Astrocyte (in vitro differentiated cells and primary cell): ENCODE results near the gene NCOA7.

Experiments used
- CTCF ChIP-seq: IDR thresholded peaks from 2 replicates; pipeline ENCODE4 v1.5.1; 2011; ENCODE audit warnings: low read depth, mild to moderate bottlenecking, inconsistent platforms, low read length, moderate library complexity; ENCODE audit not compliant: insufficient read depth
- EZH2 ChIP-seq: IDR thresholded peaks from 2 replicates; pipeline ENCODE4 v1.6.1; 2012; ENCODE audit warnings: mild to moderate bottlenecking, low read length, inconsistent platforms; ENCODE audit not compliant: insufficient read depth

- TF ChIP-seq CTCF (no peak), EZH2 (no peak)
Observed at GRCh38 chr6:125955973-125956372, 165.2 kb downstream of the NCOA7 start.
